GM21825 (cell line): ENCODE measurements around the gene RRAD.
"Not testable (repeated sequence)": the region's sequence is repeated elsewhere in the genome, so short reads cannot be mapped to it uniquely, and the experiment has no call there.

Source experiments
- ATAC-seq: cut with Tn5 transposase; IDR thresholded peaks from one replicate; pipeline ENCODE4 v1.9.1; 2021; ENCODE audit warnings: mild to moderate bottlenecking, moderate library complexity; ENCODE audit not compliant: unreplicated experiment

RRAD gene, protein sequence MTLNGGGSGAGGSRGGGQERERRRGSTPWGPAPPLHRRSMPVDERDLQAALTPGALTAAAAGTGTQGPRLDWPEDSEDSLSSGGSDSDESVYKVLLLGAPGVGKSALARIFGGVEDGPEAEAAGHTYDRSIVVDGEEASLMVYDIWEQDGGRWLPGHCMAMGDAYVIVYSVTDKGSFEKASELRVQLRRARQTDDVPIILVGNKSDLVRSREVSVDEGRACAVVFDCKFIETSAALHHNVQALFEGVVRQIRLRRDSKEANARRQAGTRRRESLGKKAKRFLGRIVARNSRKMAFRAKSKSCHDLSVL

DNA sequence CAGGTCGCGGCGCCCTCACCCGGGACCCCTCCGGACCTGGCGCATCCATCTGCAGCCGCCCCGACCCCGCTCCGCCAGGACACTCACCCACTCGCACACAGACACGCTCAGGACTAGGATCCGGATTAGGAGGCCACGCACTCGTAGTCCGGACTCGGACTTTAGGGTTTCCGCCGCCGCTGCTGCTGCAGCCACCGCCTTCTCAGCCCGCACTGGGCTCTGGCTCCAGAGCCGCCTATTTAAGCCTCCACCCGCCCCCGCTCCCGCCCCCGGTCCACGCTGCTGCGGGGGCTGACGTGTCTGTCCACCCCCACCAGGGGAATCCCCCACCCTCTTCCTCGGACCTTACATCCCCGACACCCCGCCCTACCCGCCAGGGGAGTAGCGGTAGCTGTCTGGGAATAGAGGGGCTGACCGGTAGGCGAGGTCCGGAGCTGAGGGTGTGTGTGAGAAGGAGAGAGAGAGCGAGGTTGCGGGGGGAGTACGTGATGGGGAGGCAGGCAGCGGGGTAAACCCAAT lies at the start of gene RRAD:
Gene RRAD (minus strand): TSS at position 214 of the 519 bp plus-strand sequence. CDS start 356 bp downstream, outside the sequence.
- no peak for ATAC-seq

DNA sequence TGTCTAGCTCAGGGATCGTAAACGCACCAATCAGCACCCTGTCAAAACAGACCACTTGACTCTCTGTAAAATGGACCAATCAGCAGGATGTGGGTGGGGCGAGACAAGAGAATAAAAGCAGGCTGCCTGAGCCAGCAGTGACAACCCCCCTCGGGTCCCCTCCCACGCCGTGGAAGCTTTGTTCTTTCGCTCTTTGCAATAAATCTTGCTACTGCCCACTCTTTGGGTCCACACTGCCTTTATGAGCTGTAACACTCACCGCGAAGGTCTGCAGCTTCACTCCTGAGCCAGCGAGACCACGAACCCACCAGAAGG lies 49.6 kb upstream of the RRAD start:
- ATAC-seq, result not testable (repeated sequence)

GRCh38 chr16:66974156-66974931 lies 49.0 kb upstream of the RRAD start:
- not testable (repeated sequence) for ATAC-seq

- no peak for ATAC-seq
These were observed 48.4 kb upstream of the RRAD start for GRCh38 chr16:66973716-66974115.

GRCh38 chr16:66972983-66973382 lies 47.6 kb upstream of the RRAD start:
- ATAC-seq, result no peak

DNA sequence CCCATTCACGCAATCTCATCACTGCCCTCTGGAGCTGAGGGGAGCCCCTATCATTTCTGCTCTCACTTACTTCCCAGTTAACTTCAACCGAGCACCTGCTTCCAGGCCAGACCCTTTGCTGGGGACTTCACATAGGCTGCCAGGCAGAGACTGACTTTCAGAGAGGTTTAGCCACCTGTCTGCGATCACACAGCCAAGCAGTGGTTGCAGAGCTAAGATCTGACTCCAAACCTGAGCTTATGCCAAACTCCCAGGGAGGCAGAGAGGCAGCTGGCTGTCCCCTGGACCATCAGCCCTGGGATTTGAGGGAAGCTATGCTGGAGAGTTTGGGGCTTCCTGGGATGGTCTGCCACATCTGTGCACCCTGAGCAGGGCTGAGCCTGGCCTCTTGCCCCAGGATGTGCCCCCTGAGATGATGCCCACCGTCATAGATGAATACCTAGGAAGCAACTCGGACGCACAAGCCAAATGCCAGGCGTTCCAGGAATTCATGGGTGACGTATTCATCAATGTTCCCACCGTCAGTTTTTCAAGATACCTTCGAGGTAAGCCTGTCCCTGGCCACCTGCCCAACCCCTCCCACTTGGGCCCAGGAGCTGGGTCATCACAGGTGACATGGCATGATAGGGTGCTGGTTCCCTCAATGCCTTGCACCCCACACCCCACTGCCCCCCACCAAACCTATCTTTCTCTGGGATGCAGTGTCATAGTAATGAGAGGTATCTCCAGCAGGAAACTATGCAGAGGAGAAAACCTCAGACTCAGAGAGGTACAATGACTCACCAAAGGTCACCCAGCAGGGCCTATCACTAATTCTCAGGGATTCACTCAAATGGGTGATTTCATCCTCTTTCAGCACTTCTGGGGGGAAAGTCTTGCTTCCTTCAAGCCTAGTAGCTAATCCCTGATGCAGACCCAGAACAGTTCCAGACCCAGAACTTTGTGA lies 45.7 kb upstream of the RRAD start:
- ATAC-seq, result no peak

- no peak for ATAC-seq
These were observed 43.5 kb upstream of the RRAD start for GRCh38 chr16:66968847-66969246.

DNA sequence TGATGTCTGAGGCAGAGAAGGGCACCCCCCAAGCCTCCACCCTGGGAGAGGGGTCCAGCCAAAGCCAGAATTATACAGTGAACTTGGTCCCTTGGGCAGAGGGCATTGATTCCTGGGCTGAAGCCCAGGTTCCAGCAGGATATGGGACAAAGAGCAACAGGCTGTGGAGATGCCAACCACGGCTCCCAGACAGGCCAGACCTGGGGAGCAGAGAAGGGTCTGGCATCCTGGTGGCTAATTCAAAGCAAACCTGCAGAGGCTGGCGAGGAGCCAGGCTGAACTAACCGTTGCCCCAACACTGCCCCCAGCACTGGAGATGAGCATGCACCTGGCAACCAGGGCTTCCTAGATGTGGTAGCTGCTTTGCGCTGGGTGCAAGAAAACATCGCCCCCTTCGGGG lies 38.7 kb upstream of the RRAD start:
- ATAC-seq, result no peak

DNA sequence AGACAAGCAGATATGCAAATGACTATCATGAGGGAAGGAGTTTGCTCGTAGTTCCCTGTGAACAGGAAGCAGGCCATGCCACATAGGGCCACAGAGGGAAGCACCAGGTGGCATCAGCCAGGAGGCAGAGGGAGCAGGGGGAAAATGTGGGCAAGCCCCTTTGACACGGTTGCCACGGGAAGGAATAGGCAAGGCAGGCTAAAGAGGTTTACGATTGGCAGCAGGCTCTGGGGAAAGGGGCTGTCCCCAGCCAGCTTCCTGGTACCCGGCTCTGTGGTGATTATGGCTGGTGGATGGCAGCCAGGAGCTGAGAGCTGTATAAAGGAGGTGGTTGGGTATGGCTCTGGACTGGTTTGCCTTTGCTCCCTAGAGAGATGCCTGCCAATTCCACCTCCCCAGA lies 36.6 kb upstream of the RRAD start:
- ATAC-seq, result no peak

DNA sequence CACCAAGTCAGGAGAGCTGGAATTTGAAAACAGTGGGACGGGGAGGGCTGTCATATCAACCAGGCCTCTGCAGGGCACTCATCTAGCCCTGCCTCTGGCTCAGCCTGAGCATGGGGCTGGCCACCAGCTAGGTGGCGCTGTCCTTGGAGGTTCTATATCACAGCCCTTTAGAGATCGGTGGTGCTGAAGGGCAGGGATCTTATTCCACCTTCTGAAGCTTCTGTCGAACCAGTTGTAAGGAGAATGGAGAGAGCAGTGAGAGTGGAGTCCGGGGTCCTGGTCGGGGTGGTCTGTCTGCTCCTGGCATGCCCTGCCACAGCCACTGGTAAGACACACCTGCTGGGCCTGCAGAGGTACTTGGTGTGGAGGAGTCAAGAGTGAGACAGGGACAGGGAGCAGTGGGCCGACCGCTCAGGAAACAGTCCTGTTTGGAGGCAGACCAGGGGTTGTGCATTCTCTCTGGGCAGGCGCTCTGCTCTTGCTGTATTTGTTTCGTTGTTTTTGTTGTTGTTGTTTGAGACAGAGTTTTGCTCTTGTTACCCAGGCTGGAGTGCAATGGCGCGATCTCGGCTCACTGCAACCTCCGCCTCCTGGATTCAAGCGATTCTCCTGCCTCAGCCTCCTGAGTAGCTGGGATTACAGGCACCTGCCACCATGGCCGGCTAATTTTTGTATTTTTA lies 35.9 kb upstream of the RRAD start, which contains the start of gene CES3:
Gene CES3 (plus strand): TSS at position 202 of the 680 bp plus-strand sequence. CDS start 42 bp downstream, at position 244.
- peak; percentile 73 for ATAC-seq

DNA sequence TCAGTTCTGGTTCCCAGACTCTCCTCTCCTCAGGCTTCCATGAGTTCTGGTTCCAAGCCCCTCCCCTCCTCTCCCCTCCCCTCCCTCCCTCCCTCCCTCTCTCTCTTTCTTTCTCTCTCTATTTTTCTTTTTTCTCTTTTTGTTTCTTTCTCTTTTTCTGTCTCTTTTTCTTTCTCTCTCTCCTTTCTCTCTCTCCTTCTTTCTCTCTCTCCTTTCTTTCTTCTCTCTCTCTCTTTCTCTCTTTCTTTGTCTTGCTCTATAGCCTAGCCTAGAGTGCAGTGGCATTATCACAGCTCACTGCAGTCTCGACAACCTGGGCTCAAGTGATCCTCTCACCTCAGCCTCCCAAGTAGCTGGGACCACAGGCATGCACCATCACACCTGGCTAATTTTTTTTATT lies 34.9 kb upstream of the RRAD start:
- no peak for ATAC-seq

DNA sequence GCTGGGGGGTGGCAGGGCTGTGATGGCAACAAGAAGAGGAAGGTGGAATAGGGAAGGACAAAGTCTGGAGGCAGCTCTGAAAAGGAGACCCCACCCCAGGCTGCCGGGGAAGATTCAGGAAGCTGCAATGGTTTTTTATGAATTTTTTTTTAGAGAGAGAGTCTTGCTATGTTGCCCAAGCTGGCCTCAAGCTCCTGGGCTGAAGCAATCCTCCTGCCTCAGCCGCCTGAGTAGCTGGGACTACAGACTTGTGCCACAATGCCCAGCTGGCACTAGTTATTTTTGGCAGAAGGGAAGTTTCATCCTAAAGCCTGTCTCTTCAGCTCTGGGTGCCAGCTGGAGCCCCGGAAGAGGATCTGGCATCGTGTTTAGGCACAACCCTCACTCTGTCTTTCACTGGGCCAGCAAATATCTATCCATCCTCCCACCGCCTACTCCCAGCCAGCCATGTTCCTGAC lies 34.4 kb upstream of the RRAD start:
- ATAC-seq, result no peak

DNA sequence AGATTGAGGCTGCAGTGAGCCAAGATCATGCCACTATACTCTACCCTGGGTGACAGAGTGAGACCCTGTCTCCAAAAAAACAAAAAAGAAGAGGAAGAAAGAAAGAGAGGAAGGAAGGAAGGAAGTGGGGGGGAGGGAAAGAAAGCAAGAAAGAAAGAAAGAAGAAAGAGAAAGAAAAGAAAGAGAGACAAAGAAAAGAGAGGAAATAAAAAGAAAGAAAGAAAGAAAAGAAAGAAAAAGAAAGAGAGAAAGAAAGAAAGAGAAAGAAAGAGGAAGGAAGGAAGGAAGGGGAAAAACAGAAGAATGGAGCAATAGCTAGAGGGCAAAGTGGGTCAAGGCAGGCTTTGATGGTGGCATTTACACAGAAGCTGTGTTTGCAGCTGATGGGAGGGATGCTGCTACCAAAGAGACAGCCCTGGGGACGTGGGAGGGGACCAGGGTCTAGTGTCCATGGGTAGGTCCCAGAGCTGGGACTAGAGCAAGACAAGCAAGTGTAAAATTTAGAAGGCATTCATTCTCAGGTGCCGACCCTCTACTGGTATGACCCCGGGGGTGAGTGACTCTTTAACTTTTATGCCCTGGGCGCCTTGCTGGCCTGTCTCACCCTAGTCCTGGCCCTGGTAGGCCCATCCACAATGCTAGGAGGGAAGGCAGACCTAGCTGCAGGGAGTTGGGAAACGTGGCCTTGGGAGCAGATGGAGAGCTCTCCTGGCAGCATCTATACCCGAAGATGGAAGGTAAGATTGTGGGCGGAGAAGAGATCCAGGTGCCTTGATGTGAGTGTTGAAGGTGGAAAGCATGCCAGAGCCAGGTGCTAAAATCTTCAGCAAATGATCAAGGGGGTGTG lies 33.7 kb upstream of the RRAD start:
- no peak for ATAC-seq

GRCh38 chr16:66956154-66956457 lies 30.8 kb upstream of the RRAD start:
- ATAC-seq, result not testable (repeated sequence)

GRCh38 chr16:66955363-66956153 lies 30.2 kb upstream of the RRAD start:
- not testable (repeated sequence) for ATAC-seq

DNA sequence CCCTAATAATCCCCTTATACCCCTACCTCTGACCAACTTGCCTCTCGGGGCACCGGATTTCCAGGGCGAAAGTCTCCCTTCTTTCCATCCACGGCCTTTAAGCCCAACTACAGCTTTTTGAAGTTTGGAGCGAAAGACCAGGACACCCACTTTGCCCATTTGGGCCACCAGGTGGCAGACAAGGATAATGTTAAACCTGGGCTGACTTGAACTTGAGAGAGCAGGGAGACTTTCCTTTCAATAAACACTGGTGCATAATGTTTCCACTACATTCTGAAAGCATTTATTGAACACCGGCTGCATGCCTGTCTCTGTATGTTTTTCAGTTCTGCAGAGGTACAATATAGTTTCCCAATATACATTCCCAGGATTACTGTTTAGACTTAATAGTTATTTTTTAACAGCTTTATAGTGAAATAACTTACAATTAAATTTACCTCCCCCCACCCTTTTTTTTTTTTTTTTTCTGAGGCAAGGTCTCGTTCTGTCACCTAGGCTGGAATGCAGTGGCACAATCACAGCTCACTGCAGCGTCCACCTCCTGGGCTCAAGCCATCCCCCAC lies 28.8 kb upstream of the RRAD start:
- ATAC-seq, result no peak

- ATAC-seq, result no peak
These were observed 28.2 kb upstream of the RRAD start for GRCh38 chr16:66953462-66954096.
